DOHH2 (cell line): ENCODE data around the gene TNNC1.

Experiments
- CTCF ChIP-seq: fragments of 200-600 bp; sonication (generic); IDR thresholded peaks from one replicate; pipeline ENCODE4 v1.5.1; 2014; ENCODE audit warnings: antibody characterized with exemption, mild to moderate bottlenecking, low read depth, low read length; ENCODE audit not compliant: poor library complexity, severe bottlenecking
- EZH2phosphoT487 ChIP-seq: fragments of 200-600 bp; sonication (generic); IDR thresholded peaks from 2 replicates; pipeline ENCODE4 v1.6.1; 2017; ENCODE audit warnings: borderline replicate concordance, mild to moderate bottlenecking, antibody characterized with exemption, low read length, moderate library complexity, mixed read lengths

- TF ChIP-seq CTCF (no peak), EZH2phosphoT487 (no peak)
These were observed 9.6 kb upstream of the TNNC1 start for GRCh38 chr3:52463416-52463815.
